Activated naive CD8-positive, alpha-beta T cell treated with anti-CD3 and anti-CD28 coated beads for 36 hours (primary cell): ENCODE data around the gene RAPGEF1. TPM values are rescaled to one million over a fixed set of nuclear protein-coding genes. Genes with fewer than 3 reads are reported as not detected.
"Not testable (repeated sequence)": the region's sequence is repeated elsewhere in the genome, so short reads cannot be mapped to it uniquely, and the experiment has no call there.

Source experiments
- DNase-seq: peaks from one replicate; pipeline ENCODE4 v3.0.0; 2021
- H3K27ac Mint-ChIP-seq: one replicate; pipeline ENCODE4 v1.8.0; 2022; ENCODE audit warnings: mild to moderate bottlenecking, moderate library complexity, mixed read lengths
- H3K27me3 Mint-ChIP-seq: one replicate; pipeline ENCODE4 v1.8.0; 2022; ENCODE audit warnings: mild to moderate bottlenecking, mixed read lengths
- H3K36me3 Mint-ChIP-seq: one replicate; pipeline ENCODE4 v1.8.0; 2021; ENCODE audit warnings: mild to moderate bottlenecking, mixed read lengths
- H3K4me1 Mint-ChIP-seq: one replicate; pipeline ENCODE4 v1.8.0; 2021; ENCODE audit warnings: mixed read lengths
- H3K4me3 Mint-ChIP-seq: one replicate; pipeline ENCODE4 v1.8.0; 2022; ENCODE audit warnings: mild to moderate bottlenecking, moderate library complexity, mixed read lengths
- H3K9me3 Mint-ChIP-seq: one replicate; pipeline ENCODE4 v1.8.0; 2022; ENCODE audit warnings: mixed read lengths
- total RNA-seq, 2 experiments: library from RNA; stranded (reverse); gene quantifications; one replicate each; pipeline ENCODE4 v1.2.3, GENCODE V29; 2021

RAPGEF1 gene
- total RNA-seq, 2 experiments from 2014 or later: 82.3 to 89.0 TPM

DNA sequence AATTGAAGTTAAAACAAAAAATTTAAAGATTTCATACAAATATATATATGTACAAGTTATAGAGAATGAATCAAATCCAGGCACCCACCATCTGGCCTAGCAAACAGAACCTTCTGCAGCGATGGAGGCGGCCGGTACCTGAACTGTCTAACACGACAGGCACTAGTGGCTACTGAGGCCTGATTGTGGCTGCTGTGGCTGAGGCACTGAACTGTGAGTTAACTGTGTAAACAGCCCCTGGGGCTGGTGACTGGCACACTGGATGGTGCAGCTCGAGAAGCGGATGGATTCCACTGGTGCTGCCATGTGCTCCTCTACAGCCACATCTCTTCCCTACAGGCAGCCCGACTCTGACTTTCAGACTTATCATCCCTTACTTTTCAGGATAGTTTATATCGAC, 82.4 kb downstream of the RAPGEF1 start:
- H3K9me3 Mint-ChIP-seq: no peaks in the 10 kb centered on the region
- H3K27ac Mint-ChIP-seq: peak overlapping the region; percentile 95
- DNase-seq: no peak
- no peak overlapping the region for H3K4me3 Mint-ChIP-seq
- peaks cover 11% of the 10 kb centered on the region for H3K36me3 Mint-ChIP-seq
- H3K27me3 Mint-ChIP-seq: no peaks in the 10 kb centered on the region
- peaks cover 62% of the 10 kb centered on the region for H3K4me1 Mint-ChIP-seq

- no peak for DNase-seq
- Mint-ChIP-seq H3K4me1 (peaks cover 60% of the 10 kb centered on the region), H3K27me3 (no peaks in the 10 kb centered on the region), H3K9me3 (no peaks in the 10 kb centered on the region), H3K4me3 (no peak overlapping the region), H3K36me3 (peaks cover 11% of the 10 kb centered on the region), H3K27ac (peak overlapping the region; percentile 92)
These were observed 82.9 kb downstream of the RAPGEF1 start for GRCh38 chr9:131657037-131657377.

- DNase-seq: peak; percentile 58
- Mint-ChIP-seq H3K27me3 (no peaks in the 10 kb centered on the region), H3K4me3 (peak overlapping the region; percentile 42), H3K27ac (peak overlapping the region; percentile 92), H3K36me3 (peaks cover 11% of the 10 kb centered on the region), H3K9me3 (no peaks in the 10 kb centered on the region), H3K4me1 (peaks cover 62% of the 10 kb centered on the region)
These were observed 83.4 kb downstream of the RAPGEF1 start for GRCh38 chr9:131656356-131657036.

GRCh38 chr9:131654369-131654768, 85.5 kb downstream of the RAPGEF1 start:
- not testable (repeated sequence) for H3K27ac Mint-ChIP-seq, DNase-seq, H3K27me3 Mint-ChIP-seq, H3K4me3 Mint-ChIP-seq, H3K9me3 Mint-ChIP-seq
- Mint-ChIP-seq H3K4me1 (peaks cover 56% of the 10 kb centered on the region), H3K36me3 (peaks cover 31% of the 10 kb centered on the region)

DNA sequence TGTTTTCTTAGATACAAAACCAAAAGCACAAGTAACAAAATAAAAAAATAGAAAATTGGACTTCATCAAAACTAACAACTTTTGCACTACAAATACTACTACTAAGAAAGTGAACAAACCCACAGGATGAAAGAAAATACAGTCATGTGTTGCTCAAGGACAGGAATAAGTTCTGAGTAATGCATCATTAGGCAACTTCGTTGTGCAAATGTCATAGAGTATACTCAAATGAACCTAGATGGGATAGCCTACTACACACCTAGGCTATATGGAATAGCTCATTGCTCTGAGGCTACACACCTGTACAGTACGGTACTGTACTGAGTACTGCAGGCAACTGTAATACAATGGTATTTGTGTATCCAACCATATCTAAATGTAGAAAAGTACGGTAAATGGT, 88.3 kb downstream of the RAPGEF1 start:
- Mint-ChIP-seq H3K9me3 (no peaks in the 10 kb centered on the region), H3K27me3 (no peaks in the 10 kb centered on the region), H3K36me3 (peaks cover 29% of the 10 kb centered on the region), H3K4me3 (no peak overlapping the region), H3K4me1 (peaks cover 33% of the 10 kb centered on the region), H3K27ac (peak overlapping the region; percentile 62)
- DNase-seq: no peak

- Mint-ChIP-seq H3K27ac (peak overlapping the region; percentile 62), H3K27me3 (no peaks in the 10 kb centered on the region), H3K4me1 (peaks cover 28% of the 10 kb centered on the region), H3K36me3 (peaks cover 27% of the 10 kb centered on the region), H3K4me3 (no peak overlapping the region), H3K9me3 (no peaks in the 10 kb centered on the region)
- DNase-seq: no peak
These were observed 88.7 kb downstream of the RAPGEF1 start for GRCh38 chr9:131651160-131651559.

GRCh38 chr9:131650254-131650653, 89.6 kb downstream of the RAPGEF1 start:
- DNase-seq: no peak
- Mint-ChIP-seq H3K27me3 (no peaks in the 10 kb centered on the region), H3K4me1 (peaks cover 23% of the 10 kb centered on the region), H3K36me3 (peaks cover 25% of the 10 kb centered on the region), H3K27ac (no peak overlapping the region), H3K9me3 (no peaks in the 10 kb centered on the region), H3K4me3 (no peak overlapping the region)

- DNase-seq: no peak
- Mint-ChIP-seq H3K9me3 (no peaks in the 10 kb centered on the region), H3K27ac (no peak overlapping the region), H3K4me1 (peaks cover 25% of the 10 kb centered on the region), H3K4me3 (no peak overlapping the region), H3K36me3 (peaks cover 24% of the 10 kb centered on the region), H3K27me3 (no peaks in the 10 kb centered on the region)
These were observed 90.2 kb downstream of the RAPGEF1 start for GRCh38 chr9:131649646-131650045.

DNA sequence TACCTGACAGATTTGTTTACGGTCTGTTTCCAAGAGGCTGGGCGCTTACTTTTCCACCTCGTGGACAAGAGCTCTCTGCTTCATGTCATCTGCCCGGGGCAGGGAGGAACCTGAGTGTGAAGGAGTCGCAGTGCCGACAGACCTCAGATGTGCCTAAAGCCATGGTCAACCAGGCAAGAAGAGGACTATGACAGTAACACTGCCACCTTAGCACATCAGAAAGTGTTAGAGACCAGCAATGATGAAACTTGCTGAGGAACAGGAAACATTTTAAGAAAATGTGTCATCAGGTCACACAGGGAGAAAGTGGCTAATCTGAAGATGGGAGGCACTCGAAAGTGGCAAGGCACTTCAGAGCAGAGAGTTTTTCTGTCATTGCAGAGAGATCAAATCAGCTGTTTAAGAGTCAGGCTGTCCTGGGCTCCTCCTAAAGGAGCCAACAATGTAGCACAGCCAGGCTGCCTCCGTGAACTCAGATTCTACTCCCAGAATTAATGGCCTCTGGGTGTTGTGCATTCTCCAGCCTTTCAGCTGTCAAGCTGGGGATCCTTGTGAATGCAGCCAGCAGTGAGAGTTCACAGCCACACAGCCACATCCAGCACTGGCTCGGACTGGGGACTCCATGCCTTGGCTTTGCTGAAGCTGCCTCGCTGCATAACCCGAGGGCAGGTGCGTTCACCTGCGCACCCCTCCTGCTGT, 94.6 kb downstream of the RAPGEF1 start:
- Mint-ChIP-seq H3K9me3 (no peaks in the 10 kb centered on the region), H3K27me3 (no peaks in the 10 kb centered on the region), H3K36me3 (peaks cover 26% of the 10 kb centered on the region), H3K4me1 (peaks cover 38% of the 10 kb centered on the region), H3K4me3 (no peak overlapping the region), H3K27ac (peak overlapping the region; percentile 75)
- DNase-seq: no peak

- peak; percentile 48 for DNase-seq
- Mint-ChIP-seq H3K4me3 (peak overlapping the region; percentile 18), H3K4me1 (peaks cover 40% of the 10 kb centered on the region), H3K27me3 (no peaks in the 10 kb centered on the region), H3K36me3 (peaks cover 22% of the 10 kb centered on the region), H3K27ac (peak overlapping the region; percentile 89), H3K9me3 (no peaks in the 10 kb centered on the region)
These were observed 97.3 kb downstream of the RAPGEF1 start for GRCh38 chr9:131642496-131643083.

- Mint-ChIP-seq H3K4me3 (no peak overlapping the region), H3K4me1 (peaks cover 40% of the 10 kb centered on the region), H3K27ac (peak overlapping the region; percentile 89), H3K36me3 (peaks cover 22% of the 10 kb centered on the region), H3K27me3 (no peaks in the 10 kb centered on the region), H3K9me3 (no peaks in the 10 kb centered on the region)
- no peak for DNase-seq
These were observed 98.0 kb downstream of the RAPGEF1 start for GRCh38 chr9:131641618-131642495.

DNA sequence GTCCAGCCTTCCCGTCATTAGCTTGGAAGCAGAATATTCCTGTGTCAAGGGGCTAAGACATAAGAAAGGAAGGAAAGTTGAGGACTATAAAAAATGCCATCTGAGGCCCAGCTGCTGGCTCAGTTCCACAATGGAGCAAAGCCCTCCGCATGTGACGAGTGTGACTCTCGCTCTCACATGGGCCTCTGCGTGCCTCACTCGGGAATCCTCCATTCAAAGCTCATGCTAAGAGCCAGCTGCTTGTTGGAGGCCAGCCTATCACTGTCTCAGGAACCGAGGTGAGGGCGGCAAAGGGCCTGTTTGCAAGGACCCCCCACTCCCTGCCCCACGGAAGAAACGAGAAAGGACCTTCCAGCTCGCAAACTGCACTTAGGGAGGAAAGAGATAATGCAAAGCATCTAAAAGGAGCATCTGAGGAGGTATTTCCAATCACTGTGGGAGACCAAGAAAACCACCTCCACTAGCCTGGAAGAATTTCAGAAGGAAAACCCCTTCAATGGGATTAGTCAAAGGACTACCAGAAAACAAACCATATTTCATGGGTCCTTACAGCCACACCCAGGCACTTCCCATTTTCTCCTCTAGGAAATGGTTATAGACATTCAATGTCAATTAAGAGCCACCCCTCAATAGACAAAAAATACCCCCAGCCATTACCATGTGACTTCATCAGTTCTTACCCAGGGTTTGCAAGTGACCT, 99.3 kb downstream of the RAPGEF1 start:
- Mint-ChIP-seq H3K36me3 (peaks cover 27% of the 10 kb centered on the region), H3K4me1 (peaks cover 52% of the 10 kb centered on the region), H3K4me3 (no peak overlapping the region), H3K27me3 (no peaks in the 10 kb centered on the region), H3K9me3 (no peaks in the 10 kb centered on the region), H3K27ac (no peak overlapping the region)
- DNase-seq: no peak

- Mint-ChIP-seq H3K36me3 (peaks cover 27% of the 10 kb centered on the region), H3K27me3 (no peaks in the 10 kb centered on the region), H3K9me3 (no peaks in the 10 kb centered on the region), H3K4me1 (peaks cover 54% of the 10 kb centered on the region), H3K4me3 (no peak overlapping the region), H3K27ac (no peak overlapping the region)
- DNase-seq: no peak
These were observed 100.0 kb downstream of the RAPGEF1 start for GRCh38 chr9:131639769-131640437.

DNA sequence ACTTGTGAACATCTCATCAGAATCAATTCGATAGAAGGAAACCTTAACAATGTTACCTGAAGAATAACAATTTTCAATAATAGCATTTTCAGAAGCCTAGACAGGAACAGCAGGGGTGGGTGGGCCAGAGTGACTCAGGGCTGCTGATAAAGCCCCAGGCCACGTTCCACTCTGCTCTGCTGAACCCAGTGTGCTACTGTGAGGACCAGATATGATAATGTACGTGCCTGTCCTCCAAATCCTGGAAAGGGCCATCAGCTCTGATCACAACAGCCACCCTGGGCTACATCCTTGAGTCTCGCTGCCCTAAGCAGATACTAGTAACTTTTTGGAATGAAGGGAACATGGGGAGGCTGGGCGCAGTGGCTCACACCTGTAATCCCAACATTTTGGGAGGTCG, 103.3 kb downstream of the RAPGEF1 start:
- Mint-ChIP-seq H3K27ac (peak overlapping the region; percentile 86), H3K4me1 (peaks cover 33% of the 10 kb centered on the region)

More for the DNA sequence above, 103.3 kb downstream of the RAPGEF1 start:
- Mint-ChIP-seq H3K9me3 (no peaks in the 10 kb centered on the region), H3K27me3 (no peaks in the 10 kb centered on the region), H3K36me3 (peaks cover 24% of the 10 kb centered on the region), H3K4me3 (no peak overlapping the region)
- DNase-seq: no peak
